NCI-H1694 treated with DMSO at 0.1 percent for 48 hours (cell line): Measurements from ENCODE around the gene BHLHE40.

Source experiments
- DNase-seq: peaks from one replicate; lab custom pipeline; 2025; lab: John Stamatoyannopoulos, UW

The BHLHE40 gene

GRCh38 chr3:4979428-4980228 lies at the start of gene BHLHE40:
BHLHE40 (plus strand) TSS chr3:4979437; CDS start chr3:4979719, 282 bp downstream.
- no peak for DNase-seq

DNA sequence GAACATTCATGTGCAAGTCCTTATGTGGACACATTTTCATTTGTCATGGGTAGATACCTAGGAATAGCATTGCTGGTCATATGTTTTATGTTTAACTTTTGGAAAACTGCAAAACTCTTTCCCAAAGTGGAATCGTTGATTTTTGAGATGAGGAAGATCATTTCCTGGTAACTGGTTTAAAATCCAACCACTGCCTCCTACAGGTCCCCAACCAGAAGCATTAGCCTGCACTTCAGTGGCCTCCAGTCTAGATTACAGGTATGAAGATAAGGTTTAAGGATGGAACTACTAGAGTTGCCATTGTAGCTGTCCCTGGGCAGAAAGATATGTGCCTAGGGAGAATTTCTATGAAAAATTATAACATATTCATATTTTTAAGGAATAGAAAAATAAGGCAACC lies 48.7 kb upstream of the BHLHE40 start:
- DNase-seq: no peak

DNA sequence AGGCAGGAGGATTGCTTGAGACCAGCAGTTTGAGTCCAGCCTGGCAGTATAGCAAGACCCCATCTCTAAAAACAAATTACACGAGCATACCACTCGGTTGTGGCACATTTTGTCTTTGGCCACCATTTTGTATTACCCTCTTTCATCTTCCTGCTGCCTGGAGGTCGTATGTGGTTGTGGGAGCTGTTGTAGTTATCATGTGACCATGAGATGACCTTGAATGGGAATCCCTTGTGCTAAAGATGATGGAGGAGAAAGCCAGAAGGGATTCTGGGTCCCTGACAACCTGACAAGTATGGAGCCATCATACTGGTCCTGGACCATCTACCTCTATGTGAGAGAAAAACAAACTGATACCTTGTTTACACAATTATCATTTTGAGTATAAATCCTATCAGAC lies 45.2 kb upstream of the BHLHE40 start:
- DNase-seq: no peak

DNA sequence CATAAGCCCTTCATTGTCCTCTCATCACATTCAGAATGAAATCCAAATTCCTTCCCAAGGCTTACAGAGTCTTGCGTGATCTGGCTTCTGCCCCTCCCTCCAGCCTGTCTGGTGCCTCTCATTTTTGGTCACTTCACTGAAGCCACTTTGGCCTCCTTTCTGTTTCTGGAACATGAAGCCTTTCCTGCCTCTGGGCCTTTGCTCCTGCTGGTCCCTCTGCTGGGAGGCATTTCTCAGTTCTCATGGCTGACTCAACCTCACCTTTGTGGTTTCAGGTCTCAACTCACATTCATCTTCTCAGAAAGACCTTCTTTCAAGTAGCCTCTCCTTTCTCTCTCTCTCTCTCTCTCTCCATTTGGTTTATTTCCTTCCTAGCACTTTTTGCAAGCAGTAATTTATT lies 43.9 kb upstream of the BHLHE40 start:
- no peak for DNase-seq

- DNase-seq: no peak
Observed at GRCh38 chr3:4936982-4937614, 42.1 kb upstream of the BHLHE40 start.

DNA sequence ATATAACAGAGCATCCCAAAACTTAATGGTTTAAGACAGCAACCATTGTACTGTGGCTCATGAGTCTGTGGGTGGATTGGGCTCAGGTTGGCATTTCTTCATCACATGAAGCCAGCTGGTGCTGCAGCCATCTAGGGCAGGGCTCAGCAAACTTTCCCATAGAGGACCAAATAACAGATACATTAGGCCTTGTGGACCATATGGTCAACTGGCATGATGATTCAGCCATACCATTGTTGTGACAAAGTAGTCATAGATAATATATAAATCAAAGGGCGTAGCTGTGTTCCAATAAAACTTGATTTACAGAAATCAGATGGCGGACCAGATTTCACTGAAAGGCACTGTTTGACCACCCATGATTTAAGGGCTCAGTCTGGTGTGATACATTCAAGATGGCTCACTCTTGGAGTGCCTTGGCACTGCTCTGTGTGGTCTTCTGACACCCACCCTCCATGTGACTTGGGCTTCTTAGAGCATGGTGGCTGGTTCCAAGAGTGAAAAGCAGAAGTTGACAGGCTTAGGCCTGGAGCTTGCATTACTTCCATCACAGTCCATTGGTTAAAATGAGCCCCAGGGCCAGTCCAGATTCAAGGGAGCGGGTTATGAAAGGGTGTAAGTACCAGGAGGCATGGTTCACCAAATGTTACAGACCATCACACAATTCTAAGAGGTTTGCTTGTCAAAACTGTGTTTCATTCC lies 40.8 kb upstream of the BHLHE40 start:
- no peak for DNase-seq

- no peak for DNase-seq
Observed at GRCh38 chr3:4939276-4939675, 40.0 kb upstream of the BHLHE40 start.

GRCh38 chr3:4940985-4941384 lies 38.3 kb upstream of the BHLHE40 start:
- DNase-seq: no peak

- DNase-seq: no peak
Observed at GRCh38 chr3:4943549-4943948, 35.7 kb upstream of the BHLHE40 start.

DNA sequence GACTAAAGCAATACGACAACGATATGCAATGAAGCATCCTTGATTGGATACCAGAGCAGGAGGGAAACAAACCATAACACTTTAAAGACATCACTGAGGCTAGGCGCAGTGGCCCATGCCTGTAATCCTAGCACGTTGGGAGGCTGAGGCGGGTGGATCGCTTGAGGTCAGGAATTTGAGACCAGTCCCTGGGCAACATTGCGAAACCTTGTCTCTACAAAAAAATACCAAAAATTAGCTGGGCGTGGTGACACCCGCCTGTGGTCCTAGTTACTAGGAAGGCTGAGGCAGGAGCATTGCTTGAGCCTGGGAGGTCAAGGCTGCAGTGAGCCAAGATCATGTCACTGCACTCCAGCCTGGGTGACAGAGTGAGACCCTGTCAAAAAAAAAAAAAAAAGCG lies 33.9 kb upstream of the BHLHE40 start:
- no peak for DNase-seq

DNA sequence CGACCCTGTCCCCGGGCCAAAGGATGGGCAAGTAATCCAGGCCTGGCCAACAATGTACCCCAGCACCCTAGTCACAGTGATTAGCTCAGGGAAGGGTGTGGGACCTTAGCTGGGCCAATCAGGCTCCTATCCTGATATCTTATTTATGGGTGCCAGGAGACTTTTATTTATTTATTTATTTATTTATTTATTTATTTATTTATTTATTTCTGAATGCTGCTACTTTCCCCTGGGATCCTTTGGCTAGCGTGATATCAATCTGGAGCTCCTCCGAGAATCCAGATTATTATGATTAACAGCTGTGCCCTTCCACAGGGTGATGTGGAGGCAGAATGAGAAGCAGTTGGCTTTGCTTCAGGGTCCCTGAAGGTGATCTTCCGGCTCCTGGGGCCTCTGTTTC lies 32.2 kb upstream of the BHLHE40 start:
- DNase-seq: no peak

DNA sequence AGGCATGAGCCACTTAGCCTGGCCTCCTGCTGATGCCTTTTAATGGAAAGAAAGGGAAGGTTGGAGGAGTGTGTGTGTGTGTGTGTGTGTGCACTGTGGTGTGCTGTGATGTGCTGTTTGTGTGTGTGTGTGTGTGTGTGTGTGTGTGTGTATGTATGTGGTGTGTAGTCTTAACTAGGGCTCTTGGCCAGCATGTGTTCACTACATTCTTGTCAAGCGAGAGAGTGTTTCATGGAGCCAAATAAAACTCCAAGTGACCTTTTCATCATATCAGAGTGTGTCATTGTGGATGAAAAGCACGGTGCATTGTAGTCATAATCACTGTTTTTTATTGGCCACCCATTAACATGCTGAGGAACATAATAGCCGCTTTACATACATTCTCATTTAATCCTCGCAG lies 30.8 kb upstream of the BHLHE40 start:
- no peak for DNase-seq

- DNase-seq: no peak
Observed at GRCh38 chr3:4949004-4949403, 30.2 kb upstream of the BHLHE40 start.

- DNase-seq: no peak
Observed at GRCh38 chr3:4949659-4950058, 29.6 kb upstream of the BHLHE40 start.

DNA sequence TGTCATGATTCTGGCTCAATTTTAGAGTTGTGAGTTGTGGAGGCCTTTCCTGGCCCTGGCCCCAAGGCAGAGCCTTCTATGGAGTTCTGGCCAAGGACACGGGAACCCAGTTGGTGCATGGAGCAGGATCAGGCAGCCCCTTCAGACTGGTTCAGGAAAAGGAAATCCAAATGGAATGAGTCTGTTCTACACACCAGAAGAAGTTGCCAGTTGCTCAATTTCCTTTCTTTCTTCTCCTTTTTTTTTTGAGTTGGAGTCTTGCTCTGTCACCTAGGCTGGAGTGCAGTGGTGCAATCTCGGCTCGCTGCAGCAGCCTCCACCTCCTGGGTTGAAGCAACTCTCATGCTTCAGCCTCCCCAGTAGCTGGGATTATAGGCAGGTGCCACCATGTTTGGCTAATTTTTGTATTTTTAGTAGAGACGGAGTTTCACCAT lies 28.9 kb upstream of the BHLHE40 start:
- no peak for DNase-seq

- DNase-seq: no peak
Observed at GRCh38 chr3:4950948-4951347, 28.3 kb upstream of the BHLHE40 start.

DNA sequence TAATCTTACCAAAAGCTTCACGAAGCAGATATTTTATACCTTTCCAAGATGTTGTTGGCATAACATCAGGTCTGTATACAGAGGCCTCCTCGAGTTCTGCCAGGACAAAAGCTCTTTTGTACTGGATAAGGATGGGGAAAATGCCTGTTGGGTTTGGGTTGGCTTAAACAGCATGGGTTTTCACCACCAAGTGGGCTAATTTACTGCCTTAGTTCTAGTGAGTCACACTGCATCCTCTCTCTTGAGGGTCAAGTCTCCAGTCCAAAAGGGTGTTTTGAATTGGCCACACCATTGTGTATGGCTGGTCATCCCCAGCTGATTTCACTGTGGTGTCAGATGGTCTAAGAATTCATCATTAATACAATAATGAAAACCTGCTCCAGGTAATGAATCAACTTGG lies 26.1 kb upstream of the BHLHE40 start:
- DNase-seq: no peak

- no peak for DNase-seq
Observed at GRCh38 chr3:4954256-4955000, 24.8 kb upstream of the BHLHE40 start.

DNA sequence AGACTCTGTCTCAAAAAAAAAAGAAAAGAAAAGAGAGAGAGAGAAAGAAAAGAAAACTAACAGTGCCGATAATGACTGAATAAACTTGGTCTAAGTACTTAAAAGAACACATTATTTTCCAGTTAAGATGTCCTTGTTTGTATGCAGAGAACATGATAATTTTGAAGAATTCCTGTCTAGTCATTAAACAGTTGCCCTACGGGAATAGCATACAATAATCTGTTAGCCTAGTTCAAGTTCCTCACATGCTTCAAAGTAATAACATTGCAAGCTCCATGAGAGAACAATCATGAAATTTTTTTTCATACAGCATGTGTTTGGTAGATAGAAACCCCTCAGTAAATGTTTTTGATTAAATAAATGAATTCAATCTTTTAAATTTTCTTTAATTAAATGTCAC lies 23.1 kb upstream of the BHLHE40 start:
- no peak for DNase-seq

DNA sequence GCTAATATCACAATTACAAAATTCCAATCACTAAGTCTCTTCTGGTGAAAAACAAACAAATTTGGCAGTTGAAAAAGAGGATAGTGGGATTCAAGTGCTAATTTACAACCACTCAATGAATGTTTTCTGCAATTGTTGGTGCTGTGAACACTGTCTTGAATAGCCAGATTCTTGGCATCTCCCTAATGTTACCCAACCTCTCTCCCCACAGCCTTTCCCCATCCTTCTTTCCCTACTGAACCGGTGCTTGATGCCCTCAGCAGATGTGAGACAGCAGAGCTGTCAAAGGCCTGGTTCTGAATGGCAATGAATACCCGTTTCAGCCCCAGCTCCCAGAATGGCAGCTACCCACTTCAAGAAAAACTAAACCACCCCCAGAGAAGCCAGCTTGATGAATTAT lies 22.5 kb upstream of the BHLHE40 start:
- no peak for DNase-seq

DNA sequence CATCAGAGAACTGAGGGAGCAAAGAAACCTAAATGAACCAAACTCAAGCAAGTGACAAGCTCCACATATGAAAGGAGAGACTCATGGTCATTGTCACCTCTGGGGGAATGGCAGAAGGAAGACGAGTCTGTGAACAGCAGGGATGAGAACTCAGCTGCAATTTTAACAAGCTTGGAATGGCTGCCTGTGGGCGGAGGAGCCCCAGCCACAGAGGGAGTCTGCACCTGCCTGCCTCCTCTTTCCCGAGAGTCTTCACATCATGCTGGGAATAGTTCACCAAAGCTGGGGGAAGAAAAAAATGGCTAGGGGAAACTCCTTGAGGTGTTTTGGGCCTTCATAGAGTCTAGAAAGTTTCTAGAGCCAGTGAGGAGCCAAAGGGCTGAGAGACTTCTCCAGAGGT lies 21.3 kb upstream of the BHLHE40 start:
- DNase-seq: no peak

- no peak for DNase-seq
Observed at GRCh38 chr3:4959180-4959579, 20.1 kb upstream of the BHLHE40 start.
